ENCODE data around the gene BEGAIN. TPM values are rescaled to one million over a fixed set of nuclear protein-coding genes. Genes with fewer than 3 reads are reported as not detected.

Gene BEGAIN
- total RNA-seq, 1 experiment from 2014 or later, result 0.54 TPM

- H3K27me3 Mint-ChIP-seq (ENCODE audit: insufficient read depth, unreplicated experiment), result peaks cover 28% of the 10 kb centered on the region
- Histone ChIP-seq H3K4me3 (ENCODE audit: low read depth, low read length) (no peak overlapping the region), H3K27me3 (replicated peaks; ENCODE audit: control insufficient read depth, insufficient read depth, low read length) (peaks cover 3% of the 10 kb centered on the region), H3K36me3 (ENCODE audit: control insufficient read depth, insufficient read depth, low read length) (no peaks in the 10 kb centered on the region), H3K9me3 (no peaks in the 10 kb centered on the region), H3K4me1 (no peaks in the 10 kb centered on the region)
- TF ChIP-seq, protein P1, sequence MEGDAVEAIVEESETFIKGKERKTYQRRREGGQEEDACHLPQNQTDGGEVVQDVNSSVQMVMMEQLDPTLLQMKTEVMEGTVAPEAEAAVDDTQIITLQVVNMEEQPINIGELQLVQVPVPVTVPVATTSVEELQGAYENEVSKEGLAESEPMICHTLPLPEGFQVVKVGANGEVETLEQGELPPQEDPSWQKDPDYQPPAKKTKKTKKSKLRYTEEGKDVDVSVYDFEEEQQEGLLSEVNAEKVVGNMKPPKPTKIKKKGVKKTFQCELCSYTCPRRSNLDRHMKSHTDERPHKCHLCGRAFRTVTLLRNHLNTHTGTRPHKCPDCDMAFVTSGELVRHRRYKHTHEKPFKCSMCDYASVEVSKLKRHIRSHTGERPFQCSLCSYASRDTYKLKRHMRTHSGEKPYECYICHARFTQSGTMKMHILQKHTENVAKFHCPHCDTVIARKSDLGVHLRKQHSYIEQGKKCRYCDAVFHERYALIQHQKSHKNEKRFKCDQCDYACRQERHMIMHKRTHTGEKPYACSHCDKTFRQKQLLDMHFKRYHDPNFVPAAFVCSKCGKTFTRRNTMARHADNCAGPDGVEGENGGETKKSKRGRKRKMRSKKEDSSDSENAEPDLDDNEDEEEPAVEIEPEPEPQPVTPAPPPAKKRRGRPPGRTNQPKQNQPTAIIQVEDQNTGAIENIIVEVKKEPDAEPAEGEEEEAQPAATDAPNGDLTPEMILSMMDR (IDR thresholded peaks at IDR 0.05; ENCODE audit: insufficient read depth in 1 of 2, low read depth in 1 of 2, low read length in 1 of 2, severe bottlenecking in 1 of 2, unreplicated experiment in 1 of 2), result no peak
- intact Hi-C loops (cut with micrococcal nuclease; ENCODE audit: unreplicated experiment), result no loop called here
- no peaks in the 10 kb centered on the region for H3K36me3 Mint-ChIP-seq (ENCODE audit: insufficient read depth, unreplicated experiment)
- H3K4me3 Mint-ChIP-seq (ENCODE audit: unreplicated experiment), result no peak overlapping the region
- DNase-seq, result no peak
- ChIA-PET POLR2A (no interaction called here), CTCF (no interaction called here)
- H3K4me1 Mint-ChIP-seq (ENCODE audit: low read depth, unreplicated experiment), result no peaks in the 10 kb centered on the region
- BruUV-seq (replicated peaks), result no TSS peak
- H3K27ac Mint-ChIP-seq (ENCODE audit: unreplicated experiment), result no peak overlapping the region
- H3K9me3 Mint-ChIP-seq (ENCODE audit: unreplicated experiment), result no peaks in the 10 kb centered on the region
Observed at GRCh38 chr14:100561005-100561404, 26.2 kb downstream of the BEGAIN start.

GRCh38 chr14:100560471-100560870, 26.7 kb downstream of the BEGAIN start:
- TF ChIP-seq, protein P1 (IDR thresholded peaks at IDR 0.05; ENCODE audit: insufficient read depth in 1 of 2, low read depth in 1 of 2, low read length in 1 of 2, severe bottlenecking in 1 of 2, unreplicated experiment in 1 of 2), result no peak
- peaks cover 3% of the 10 kb centered on the region for H3K27me3 ChIP-seq (replicated peaks; ENCODE audit: control insufficient read depth, insufficient read depth, low read length)
- no TSS peak for BruUV-seq (replicated peaks)
- Mint-ChIP-seq H3K9me3 (ENCODE audit: unreplicated experiment) (no peaks in the 10 kb centered on the region), H3K36me3 (ENCODE audit: insufficient read depth, unreplicated experiment) (no peaks in the 10 kb centered on the region), H3K4me3 (ENCODE audit: unreplicated experiment) (no peak overlapping the region), H3K27me3 (ENCODE audit: insufficient read depth, unreplicated experiment) (peaks cover 28% of the 10 kb centered on the region), H3K4me1 (ENCODE audit: low read depth, unreplicated experiment) (no peaks in the 10 kb centered on the region), H3K27ac (ENCODE audit: unreplicated experiment) (no peak overlapping the region)
- intact Hi-C loops (cut with micrococcal nuclease; ENCODE audit: unreplicated experiment), result no loop called here
- H3K4me3 ChIP-seq (ENCODE audit: low read depth, low read length), result no peak overlapping the region
- no peaks in the 10 kb centered on the region for H3K4me1 ChIP-seq
- H3K36me3 ChIP-seq (ENCODE audit: control insufficient read depth, insufficient read depth, low read length), result no peaks in the 10 kb centered on the region
- ChIA-PET POLR2A (no interaction called here), CTCF (no interaction called here)
- H3K9me3 ChIP-seq, result no peaks in the 10 kb centered on the region
- no peak for DNase-seq

GRCh38 chr14:100559455-100559854, 27.8 kb downstream of the BEGAIN start:
- no TSS peak for BruUV-seq (replicated peaks)
- Mint-ChIP-seq H3K9me3 (ENCODE audit: unreplicated experiment) (no peaks in the 10 kb centered on the region), H3K4me1 (ENCODE audit: low read depth, unreplicated experiment) (no peaks in the 10 kb centered on the region), H3K27ac (ENCODE audit: unreplicated experiment) (no peak overlapping the region), H3K4me3 (ENCODE audit: unreplicated experiment) (no peak overlapping the region), H3K27me3 (ENCODE audit: insufficient read depth, unreplicated experiment) (peaks cover 24% of the 10 kb centered on the region), H3K36me3 (ENCODE audit: insufficient read depth, unreplicated experiment) (no peaks in the 10 kb centered on the region)
- TF ChIP-seq, protein P1 (IDR thresholded peaks at IDR 0.05; ENCODE audit: insufficient read depth in 1 of 2, low read depth in 1 of 2, low read length in 1 of 2, severe bottlenecking in 1 of 2, unreplicated experiment in 1 of 2), result no peak
- ChIA-PET POLR2A (no interaction called here), CTCF (no interaction called here)
- H3K36me3 ChIP-seq (ENCODE audit: control insufficient read depth, insufficient read depth, low read length), result no peaks in the 10 kb centered on the region
- H3K4me1 ChIP-seq, result no peaks in the 10 kb centered on the region
- H3K4me3 ChIP-seq (ENCODE audit: low read depth, low read length), result no peak overlapping the region
- intact Hi-C loops (cut with micrococcal nuclease; ENCODE audit: unreplicated experiment), result no loop called here
- no peaks in the 10 kb centered on the region for H3K9me3 ChIP-seq
- no peak for DNase-seq
- H3K27me3 ChIP-seq (replicated peaks; ENCODE audit: control insufficient read depth, insufficient read depth, low read length), result peaks cover 3% of the 10 kb centered on the region
